CD4-positive, alpha-beta T cell treated with Interleukin-4 for 4 hours (primary cell): ENCODE measurements around the gene LTK.

ENCODE experiments used
- DNase-seq: peaks from one replicate; pipeline ENCODE4 v3.0.0-alpha.2; 2020

The LTK gene

GRCh38 chr15:41523097-41523496, 9.5 kb upstream of the LTK start:
- DNase-seq: no peak

DNA sequence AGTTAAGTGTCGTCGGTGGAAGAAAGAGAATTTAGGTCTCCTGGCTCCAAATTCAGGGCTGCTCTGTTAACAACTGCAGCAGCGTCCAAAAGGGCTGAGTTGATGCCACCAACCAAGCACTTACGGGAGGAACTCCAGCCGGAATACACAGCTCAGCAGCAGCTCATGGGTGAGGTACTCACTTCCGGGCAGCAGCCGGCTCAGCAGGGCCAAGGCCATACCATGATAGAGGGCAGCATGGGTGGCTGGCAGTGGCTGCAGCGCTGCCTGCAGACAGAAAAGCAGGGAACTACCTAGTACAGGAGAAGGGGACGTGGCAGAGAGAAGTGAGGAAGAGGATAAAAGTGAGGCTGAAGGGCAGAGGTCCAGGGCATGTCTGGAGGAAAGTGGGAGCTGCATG, 8.0 kb upstream of the LTK start:
- no peak for DNase-seq

GRCh38 chr15:41520636-41521035, 7.0 kb upstream of the LTK start:
- no peak for DNase-seq

DNA sequence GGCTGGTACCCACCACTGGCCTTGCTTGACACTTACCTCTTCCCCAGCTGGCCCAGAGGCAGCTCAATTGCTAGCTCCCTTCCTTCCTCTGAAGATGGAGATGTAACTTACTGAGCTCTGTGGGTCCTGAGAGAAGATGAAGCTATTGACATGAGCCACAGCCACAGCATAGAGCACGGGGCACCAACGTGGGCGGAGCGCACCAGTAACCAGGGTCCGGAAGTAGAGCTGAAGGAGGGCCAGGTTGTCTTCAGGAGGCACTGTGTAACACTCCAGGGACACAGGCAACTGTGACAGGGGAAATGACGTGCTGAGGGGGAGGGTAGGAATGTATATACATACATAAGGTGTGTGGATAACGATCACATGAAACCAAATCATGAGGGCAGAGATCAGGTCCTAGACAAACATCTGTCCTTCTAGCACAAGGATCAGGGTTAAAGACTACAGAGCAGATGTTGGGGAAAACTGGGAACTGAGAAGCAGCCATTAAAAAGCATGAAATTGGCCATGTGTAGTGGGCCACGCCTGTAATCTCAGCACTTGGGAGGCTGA, 4.3 kb upstream of the LTK start:
- no peak for DNase-seq

DNA sequence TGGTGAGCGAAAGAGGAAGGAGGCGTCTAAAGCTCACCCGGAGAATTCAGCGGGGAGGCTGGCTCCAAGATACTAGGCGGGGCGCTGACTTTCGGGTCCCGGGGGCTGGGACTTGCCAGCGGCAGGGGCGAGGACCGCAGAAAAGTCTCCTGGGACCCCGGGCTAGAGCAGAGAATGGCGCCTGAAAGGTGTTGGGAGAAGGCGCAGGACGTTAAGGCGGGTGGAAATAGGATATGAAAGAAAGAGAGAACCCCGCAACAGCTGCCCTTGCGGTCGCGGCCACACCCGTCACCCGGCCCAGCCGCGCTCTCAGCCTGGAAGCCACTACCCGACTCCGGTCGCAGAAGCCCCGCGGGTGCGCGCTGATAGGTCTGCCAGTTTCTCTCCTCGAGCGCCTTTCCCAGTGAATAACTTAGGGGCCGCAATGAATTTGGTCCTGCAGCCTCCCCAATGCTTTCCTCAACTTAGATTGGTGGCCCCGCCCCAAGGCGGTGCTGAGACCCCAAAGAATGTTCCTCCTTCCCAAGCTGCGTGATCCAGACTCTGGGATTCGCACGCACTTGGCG, 604 bp downstream of the LTK start:
- no peak for DNase-seq

DNA sequence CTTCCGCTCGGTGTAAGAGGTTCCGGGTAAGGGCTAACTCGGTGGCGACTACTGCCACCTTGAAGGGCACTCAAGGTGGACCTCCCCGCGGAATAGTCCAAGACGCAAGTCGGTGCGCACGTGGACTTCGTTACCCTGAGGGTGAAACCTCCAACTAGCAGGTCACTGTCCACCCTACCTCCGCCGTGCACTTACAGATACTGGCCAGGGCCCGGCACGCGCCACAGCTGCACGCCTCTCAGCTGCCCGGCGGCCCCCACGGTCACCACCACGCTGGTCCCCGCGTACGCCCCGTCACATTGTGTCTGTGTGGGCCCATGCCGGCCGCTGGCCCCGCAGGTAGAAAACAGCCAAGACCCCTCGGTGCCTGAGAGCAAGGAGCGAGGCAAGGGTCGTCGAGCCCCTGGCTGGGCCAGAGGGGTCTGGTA, 1.1 kb downstream of the LTK start:
- no peak for DNase-seq

- no peak for DNase-seq
Observed at GRCh38 chr15:41511899-41512369, 1.7 kb downstream of the LTK start.

- no peak for DNase-seq
Observed at GRCh38 chr15:41511331-41511898, 2.2 kb downstream of the LTK start.

GRCh38 chr15:41510728-41511127, 2.9 kb downstream of the LTK start:
- no peak for DNase-seq

GRCh38 chr15:41507820-41508290, 5.8 kb downstream of the LTK start:
- no peak for DNase-seq

DNA sequence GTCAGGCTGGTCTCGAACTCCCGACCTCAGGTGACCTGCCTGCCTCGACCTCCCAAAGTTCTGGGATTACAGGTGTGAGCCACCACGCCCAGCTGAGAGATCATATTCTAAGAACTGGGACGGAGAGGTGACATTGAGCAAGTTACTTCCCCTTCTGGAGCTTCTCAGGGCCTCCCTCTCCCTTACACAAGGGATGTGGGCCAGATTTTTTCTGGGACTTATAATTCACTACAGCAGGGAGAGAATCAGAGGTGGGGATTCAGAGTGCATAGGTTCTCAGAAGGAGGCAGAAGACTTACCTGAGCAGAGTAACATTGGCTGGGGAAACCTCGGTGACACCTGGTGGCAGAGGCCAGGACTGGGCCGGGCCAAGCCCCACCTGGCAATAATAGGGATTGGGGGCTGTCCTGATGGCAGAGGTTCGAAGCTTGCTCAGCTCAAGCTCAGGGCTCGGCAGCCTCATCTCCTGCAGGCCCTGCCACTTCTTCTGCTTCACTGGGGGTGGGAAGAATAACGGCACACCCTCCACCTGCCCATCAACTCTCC, 6.8 kb downstream of the LTK start:
- DNase-seq: no peak

GRCh38 chr15:41505776-41506175, 7.9 kb downstream of the LTK start:
- DNase-seq: no peak

- no peak for DNase-seq
Observed at GRCh38 chr15:41504751-41505492, 8.7 kb downstream of the LTK start.

- DNase-seq: no peak
Observed at GRCh38 chr15:41503669-41504010, 10.0 kb downstream of the LTK start.

DNA sequence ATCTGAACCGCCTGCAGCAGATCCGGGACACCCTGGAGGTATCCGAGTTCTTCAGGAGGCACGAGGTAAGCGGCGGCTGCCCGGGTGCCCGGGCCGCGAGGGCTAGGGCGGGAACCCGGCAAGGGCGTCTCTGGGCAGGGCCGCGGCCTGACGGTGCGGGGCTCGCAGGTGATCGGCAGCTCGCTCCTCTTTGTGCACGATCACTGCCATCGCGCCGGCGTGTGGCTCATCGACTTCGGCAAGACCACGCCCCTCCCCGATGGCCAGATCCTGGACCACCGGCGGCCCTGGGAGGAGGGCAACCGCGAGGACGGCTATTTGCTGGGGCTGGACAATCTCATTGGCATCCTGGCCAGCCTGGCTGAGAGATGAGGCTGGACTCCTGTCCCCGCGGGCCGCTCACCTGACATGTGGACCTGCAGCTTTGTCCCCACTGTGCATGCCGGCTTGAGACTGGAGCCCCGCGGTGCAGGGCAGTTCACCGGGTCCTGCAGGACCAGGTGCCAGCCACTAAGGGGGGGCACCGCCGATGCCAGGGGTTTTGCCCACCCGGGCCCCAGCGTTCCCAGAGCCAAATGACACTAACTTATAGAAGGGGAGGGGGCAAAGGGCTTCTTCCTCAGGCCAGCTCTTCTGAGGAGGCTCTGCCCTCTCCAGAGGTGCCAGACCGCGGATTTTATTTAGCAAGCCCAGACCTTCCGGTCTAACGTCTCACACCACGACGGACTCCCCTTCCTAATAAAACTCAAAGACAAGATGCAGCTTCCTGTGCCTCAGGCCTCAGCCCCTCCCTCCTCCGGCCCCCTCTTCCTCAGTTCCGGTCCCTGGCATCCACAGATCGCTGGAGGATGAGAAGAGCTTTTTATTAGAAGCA, 10.6 kb downstream of the LTK start:
- DNase-seq: no peak

GRCh38 chr15:41501931-41502794, 11.5 kb downstream of the LTK start:
- no peak for DNase-seq

DNA sequence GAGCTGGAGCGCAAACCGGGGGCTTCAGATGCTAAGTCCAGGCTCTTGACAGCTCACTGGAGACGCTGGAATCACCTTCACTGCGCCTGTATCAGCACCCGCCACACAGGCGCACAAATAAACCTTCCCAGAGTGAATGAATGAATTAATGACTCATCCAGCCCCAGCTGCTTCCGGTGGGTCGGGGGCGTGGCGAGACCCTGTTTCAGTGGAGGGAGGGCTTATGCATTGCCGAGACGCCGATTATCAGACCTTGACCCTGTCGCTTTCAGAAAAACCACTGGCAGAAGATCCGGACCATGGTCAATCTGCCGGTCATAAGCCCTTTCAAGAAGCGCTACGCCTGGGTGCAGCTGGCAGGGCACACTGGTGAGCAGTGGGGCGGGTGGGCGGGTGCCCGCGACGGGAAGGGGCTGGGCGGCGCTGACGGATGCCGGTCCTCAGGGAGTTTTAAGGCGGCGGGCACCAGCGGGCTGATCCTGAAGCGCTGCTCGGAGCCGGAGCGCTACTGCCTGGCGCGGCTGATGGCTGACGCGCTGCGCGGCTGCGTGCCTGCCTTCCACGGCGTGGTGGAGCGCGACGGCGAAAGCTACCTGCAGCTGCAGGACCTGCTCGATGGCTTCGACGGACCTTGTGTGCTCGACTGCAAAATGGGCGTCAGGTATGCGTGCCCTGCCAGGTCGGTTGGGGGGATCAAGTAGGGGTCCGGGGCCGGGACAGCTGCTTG, 12.3 kb downstream of the LTK start:
- DNase-seq: no peak

DNA sequence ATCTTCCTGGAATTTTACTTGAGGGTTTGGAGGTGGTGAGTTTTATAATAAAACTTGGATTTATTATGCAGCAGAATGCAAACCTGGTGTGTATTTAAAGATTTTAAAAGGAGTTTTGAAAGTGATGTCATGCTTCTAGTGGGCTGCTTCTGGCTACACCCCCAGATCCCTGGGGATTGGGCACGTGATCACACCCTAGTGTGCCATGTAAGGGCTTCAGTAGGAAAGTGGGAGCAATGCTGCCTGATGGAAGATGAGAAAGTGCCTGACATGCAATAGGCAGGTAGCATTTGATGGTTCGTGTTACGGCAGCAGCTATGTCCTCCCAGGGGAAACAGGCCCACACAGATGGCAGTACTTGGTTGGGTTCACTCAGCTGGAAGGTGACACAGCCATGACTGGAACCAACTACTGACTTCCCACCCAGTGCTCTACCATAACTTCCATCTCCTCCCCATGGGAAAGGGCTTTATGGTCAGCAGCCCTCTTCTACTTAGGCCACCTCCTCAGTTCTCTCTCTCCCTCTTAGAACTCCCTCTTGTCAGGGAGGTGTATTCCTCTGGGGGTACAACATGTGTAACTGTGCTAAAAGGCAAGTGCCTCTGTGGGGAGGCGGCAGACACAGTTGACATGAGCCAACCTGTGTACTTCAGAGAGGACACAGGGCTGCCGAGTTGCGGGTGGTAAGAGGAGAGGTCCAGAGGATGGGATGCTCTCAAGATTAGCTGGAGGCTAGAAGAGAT, 14.3 kb downstream of the LTK start:
- DNase-seq: no peak

DNA sequence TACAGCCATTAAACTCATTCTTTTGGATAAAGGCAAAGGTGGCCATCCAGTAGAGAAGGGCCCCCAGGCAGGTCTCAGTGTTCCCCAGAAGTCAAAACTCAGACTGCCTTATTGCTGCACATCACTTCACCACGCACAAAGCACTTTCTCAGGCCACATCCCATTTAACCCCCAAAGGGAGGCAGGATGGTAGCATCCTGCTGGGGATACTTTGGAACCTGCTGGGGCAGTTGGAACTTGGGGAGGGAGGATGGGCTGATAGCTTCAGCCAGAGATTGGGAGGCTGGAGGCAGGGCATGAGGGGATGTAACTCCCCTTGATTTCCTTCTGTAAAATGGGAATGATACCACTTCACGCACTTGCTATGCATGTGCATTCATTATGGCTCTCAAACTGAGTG, 15.0 kb downstream of the LTK start:
- no peak for DNase-seq
